ENCODE data around the gene TMEM17.

The TMEM17 gene

DNA sequence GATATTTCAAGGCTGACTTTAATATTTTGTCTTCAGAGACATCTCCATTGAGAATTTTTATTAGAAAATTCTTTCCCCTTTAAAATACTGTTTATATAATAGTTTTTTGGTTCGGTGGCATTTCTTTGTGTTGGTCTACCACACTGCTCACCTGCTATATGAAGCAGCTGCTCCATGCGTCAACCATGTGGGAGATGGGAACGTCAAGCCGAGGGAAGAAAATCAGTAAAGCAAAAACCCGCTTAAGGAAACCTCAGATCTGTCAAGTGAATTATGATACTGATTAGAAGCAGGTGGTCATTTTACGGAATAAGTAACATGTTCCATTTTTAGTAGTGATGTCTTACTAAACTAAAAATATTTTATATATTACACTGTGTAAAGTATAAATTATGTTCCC is 5.6 kb upstream of the TMEM17 start:
- DNase-seq (ENCODE audit: low read depth), result no peak

DNA sequence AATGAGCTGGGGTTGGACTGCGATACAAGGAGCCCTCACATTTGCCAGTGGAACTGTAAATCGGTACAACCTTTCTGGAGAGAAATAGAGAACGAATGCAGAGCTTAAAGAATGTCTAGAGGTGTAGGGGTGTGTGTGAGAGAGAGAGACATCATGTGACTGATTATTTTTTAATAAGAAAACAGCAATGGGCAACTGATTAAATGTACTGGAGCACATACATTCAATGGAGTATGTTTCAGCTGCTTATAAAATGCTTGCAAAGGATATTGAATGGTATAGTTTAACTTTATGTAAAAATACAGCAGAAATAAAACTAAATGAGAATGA is 391 bp upstream of the TMEM17 start:
- no peak for DNase-seq (ENCODE audit: low read depth)

- no peak for DNase-seq (ENCODE audit: low read depth)
These were observed 766 bp downstream of the TMEM17 start for GRCh38 chr2:62505109-62505749.

GRCh38 chr2:62504657-62505056 is 1.3 kb downstream of the TMEM17 start:
- DNase-seq (ENCODE audit: low read depth), result no peak

- no peak for DNase-seq (ENCODE audit: low read depth)
These were observed 4.0 kb downstream of the TMEM17 start for GRCh38 chr2:62501794-62502500.

DNA sequence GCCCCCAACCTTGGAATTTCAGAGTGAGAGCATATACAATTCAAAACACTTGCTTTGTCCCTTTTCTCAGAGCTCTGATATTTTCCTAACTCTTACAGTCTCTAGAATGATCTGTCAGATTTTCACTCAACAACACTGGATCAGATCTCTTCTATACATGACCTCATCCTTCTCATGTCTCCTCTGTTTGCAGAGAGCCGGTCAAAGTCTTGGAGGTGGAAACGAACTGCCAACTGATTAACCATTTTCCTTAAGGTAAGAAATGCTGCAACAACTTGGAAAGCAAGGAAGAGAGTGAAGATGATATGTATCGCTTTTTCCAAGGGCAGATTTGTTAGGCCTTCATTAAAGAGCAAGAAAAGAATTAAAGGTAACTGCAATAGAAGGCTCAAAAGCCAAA is 4.9 kb downstream of the TMEM17 start:
- no peak for DNase-seq (ENCODE audit: low read depth)

DNA sequence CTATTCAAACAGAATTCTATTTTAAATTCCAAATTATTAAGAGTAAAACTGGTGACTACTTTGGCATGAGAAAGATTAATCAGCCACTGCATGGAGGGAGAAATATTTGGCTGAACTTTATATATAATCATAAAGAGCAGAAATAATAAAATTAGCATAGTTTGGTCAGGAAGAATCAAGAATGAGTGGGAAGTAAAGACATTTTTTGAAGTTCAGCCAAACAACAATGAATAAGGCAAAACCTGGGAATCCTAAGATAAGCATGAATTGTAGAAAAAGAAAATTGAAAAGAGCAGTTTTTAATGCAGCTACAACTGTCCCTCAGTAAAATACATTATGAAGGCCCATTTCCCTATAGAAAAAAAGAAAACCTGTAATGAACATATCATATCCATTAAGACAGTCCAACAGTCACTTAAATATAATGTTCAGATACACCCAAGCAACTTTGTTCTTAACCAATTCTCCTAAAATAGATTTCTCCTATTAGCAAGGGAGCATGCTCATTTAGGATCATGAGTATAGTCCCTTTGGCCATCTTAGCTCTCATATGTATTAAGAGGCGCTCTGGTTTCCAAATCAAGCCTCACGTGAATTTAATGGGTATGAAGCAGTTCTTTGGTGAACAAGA is 6.5 kb downstream of the TMEM17 start:
- no peak for DNase-seq (ENCODE audit: low read depth)

DNA sequence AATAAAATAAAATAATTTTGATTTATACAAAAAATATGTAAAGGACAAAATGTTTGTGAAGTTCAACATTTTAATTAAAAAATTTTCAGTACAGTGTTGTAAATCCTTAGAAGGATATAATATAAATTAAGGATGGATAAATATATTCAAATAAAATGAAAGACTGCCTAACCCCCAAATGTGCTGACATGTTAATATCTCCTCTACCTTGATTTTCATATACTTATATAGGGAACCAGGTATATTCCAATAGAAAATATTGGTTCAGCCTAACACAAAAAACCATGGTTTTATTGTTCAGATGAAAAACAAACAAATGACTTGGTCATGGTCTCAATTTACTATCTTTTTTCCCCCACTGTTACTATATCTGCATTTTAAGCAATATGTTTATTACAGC is 7.3 kb downstream of the TMEM17 start:
- DNase-seq (ENCODE audit: low read depth), result no peak

GRCh38 chr2:62495761-62496160 is 10.2 kb downstream of the TMEM17 start:
- DNase-seq (ENCODE audit: low read depth), result no peak

GRCh38 chr2:62492048-62492447 is 13.9 kb downstream of the TMEM17 start:
- no peak for DNase-seq (ENCODE audit: low read depth)

DNA sequence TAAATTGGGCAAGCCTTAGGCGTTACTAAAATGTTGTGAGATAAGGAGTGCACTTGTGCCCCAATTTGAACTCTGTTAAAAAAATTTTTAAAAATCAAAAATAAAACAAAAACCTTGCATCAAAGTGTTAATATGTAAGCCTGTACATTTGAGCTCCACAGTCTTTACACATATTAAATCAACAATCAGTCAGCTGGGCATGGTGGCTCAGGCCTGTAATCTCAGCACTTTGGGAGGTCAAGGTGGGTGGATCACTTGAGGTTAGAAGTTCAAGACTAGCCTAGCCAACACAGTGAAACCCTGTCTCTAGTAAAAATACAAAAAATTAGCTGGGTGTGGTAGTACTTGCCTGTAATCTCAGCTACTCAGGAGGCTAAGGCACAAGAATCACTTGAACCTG is 16.3 kb downstream of the TMEM17 start:
- no peak for DNase-seq (ENCODE audit: low read depth)

- DNase-seq (ENCODE audit: low read depth), result no peak
These were observed 16.8 kb downstream of the TMEM17 start for GRCh38 chr2:62489162-62489561.

- no peak for DNase-seq (ENCODE audit: low read depth)
These were observed 19.6 kb downstream of the TMEM17 start for GRCh38 chr2:62486439-62486765.

GRCh38 chr2:62485761-62486438 is 20.1 kb downstream of the TMEM17 start:
- no peak for DNase-seq (ENCODE audit: low read depth)

DNA sequence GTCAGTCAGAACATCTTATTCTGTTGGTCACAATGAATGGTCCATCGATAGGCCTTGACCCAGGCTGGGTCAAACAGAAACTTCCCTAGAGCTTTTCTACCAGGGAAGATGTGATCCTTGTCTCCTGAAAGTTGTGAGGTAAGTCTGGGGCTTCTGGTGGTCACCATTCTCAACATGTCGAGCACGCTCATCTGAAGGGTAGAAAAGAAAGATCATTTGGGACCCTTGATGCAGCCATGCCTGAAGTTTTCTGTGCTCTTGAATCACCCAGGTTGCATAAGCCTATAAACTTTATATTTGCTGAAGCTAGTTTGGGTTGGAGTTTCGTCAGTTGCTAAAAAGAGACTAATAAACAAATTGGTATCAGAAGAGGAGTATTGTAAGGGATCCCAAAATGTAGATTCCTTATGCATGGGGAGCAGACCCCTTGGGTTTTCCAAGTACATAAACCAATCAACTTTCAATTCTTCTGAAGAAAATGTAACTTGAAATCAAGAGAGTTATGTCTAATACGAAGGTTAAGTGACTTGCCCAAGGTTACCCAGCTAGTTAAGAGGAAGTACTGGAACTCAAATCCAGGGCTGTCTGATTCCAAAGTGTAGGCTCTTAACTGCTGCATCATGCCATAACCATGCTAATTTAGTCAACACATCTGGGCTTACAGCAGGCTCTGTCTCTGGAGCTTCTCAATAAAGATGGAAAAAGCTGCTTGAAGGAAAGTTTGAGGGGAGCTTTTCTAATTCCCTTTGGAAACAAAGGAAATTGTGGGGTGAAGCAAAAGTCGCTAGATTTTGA is 23.2 kb downstream of the TMEM17 start:
- DNase-seq (ENCODE audit: low read depth), result no peak

GRCh38 chr2:62479917-62480316 is 26.1 kb downstream of the TMEM17 start:
- DNase-seq (ENCODE audit: low read depth), result no peak

GRCh38 chr2:62478093-62478580 is 27.9 kb downstream of the TMEM17 start:
- no peak for DNase-seq (ENCODE audit: low read depth)

DNA sequence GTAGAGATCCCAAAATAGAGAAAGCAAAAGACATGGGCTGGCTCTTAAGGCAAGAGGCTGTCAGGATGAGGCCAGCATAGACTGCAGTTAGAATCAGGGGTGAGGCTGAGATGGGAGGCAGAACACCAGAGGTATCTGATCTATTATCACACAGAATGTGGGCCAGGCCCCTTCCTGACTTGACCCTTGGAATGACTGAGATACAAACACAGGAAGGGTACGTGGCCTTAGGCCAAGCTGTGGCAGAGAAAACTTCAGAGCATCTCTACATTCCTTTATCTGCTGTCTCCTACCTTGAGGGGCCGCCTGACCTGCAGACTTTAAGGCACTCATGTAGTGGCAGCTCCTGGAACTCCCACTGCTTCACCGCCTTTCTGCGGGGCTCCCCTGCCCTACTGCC is 28.4 kb downstream of the TMEM17 start:
- DNase-seq (ENCODE audit: low read depth), result no peak

GRCh38 chr2:62475172-62476011 is 30.6 kb downstream of the TMEM17 start:
- DNase-seq (ENCODE audit: low read depth), result no peak

GRCh38 chr2:62474176-62474575 is 31.8 kb downstream of the TMEM17 start:
- DNase-seq (ENCODE audit: low read depth), result no peak

DNA sequence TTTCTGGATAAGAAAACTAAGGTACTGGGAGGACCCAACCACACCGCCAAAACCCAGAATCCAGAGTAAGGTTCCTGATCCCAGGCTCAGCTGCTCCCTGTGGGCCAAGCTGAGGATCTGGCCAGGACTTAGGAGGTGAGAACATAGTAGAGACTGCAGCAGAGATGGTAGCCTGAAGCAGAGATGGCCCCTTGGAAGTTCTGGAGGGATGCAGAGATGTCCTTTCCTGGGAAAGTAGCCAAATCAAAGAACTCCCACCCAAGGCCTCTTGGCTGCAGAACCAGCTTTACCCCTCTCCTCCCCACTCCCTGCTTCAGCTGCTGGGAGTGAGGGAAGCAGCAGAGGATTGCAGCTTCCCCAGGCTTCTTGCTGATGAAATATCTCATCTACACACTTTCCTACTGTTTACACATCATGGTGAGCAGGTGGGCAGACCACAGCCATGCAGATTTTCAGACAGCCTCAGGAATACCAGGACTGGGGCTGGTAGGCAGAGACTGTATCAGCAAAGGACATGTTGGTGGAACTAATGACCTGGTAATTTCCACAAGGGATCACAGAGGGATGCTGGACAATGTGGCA is 32.7 kb downstream of the TMEM17 start:
- no peak for DNase-seq (ENCODE audit: low read depth)
